Ovary (tissue), 3 donors: Measurements from ENCODE around the gene CRADD.

Source experiments
- POLR2A ChIP-seq: fragments of 450-650 bp; IDR thresholded peaks from one replicate; pipeline ENCODE4 v1.6.1; 2017; ENCODE audit warnings: antibody characterized with exemption, mild to moderate bottlenecking, moderate library complexity
- TF ChIP-seq, protein P1 (sequence below), 3 donors: fragments of 450-650 bp in 2 of 3; fragments of 200-600 bp in 1 of 3; IDR thresholded peaks; one replicate each; pipeline versions ENCODE4 v1.5.1 to v1.8.0; 2016 to 2022; ENCODE audit warnings: antibody characterized with exemption in 3 of 3, mild to moderate bottlenecking in 1 of 3
- donor health status: DM: no; HTN: no; CAD: no.

GRCh38 chr12:93860668-93861373 is 183.6 kb downstream of the CRADD start:
- TF ChIP-seq POLR2A, result no peak
- TF ChIP-seq, protein P1, sequence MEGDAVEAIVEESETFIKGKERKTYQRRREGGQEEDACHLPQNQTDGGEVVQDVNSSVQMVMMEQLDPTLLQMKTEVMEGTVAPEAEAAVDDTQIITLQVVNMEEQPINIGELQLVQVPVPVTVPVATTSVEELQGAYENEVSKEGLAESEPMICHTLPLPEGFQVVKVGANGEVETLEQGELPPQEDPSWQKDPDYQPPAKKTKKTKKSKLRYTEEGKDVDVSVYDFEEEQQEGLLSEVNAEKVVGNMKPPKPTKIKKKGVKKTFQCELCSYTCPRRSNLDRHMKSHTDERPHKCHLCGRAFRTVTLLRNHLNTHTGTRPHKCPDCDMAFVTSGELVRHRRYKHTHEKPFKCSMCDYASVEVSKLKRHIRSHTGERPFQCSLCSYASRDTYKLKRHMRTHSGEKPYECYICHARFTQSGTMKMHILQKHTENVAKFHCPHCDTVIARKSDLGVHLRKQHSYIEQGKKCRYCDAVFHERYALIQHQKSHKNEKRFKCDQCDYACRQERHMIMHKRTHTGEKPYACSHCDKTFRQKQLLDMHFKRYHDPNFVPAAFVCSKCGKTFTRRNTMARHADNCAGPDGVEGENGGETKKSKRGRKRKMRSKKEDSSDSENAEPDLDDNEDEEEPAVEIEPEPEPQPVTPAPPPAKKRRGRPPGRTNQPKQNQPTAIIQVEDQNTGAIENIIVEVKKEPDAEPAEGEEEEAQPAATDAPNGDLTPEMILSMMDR (IDR thresholded peaks at IDR 0.05), result no peak
